Mesothelial cell of epicardium (in vitro differentiated cells): ENCODE results near the gene CTNND2. TPM values are rescaled to one million over a fixed set of nuclear protein-coding genes. Genes with fewer than 3 reads are reported as not detected.

Source experiments
- DNase-seq, 2 experiments: peaks; one replicate each; pipeline ENCODE4 v3.0.0; 2021; ENCODE audit warnings: low spot score in 2 of 2; ENCODE audit not compliant: unreplicated experiment in 2 of 2
- H3K27ac Mint-ChIP-seq: 2 replicates; pipeline ENCODE4 v1.8.0; 2021; ENCODE audit warnings: mixed read lengths
- H3K27me3 Mint-ChIP-seq: 2 replicates; pipeline ENCODE4 v1.8.0; 2021; ENCODE audit warnings: low read depth, mixed read lengths
- H3K36me3 Mint-ChIP-seq: 2 replicates; pipeline ENCODE4 v1.8.0; 2021; ENCODE audit warnings: mixed read lengths
- H3K4me1 Mint-ChIP-seq: 2 replicates; pipeline ENCODE4 v1.8.0; 2021; ENCODE audit warnings: mixed read lengths
- H3K4me3 Mint-ChIP-seq: 2 replicates; pipeline ENCODE4 v1.8.0; 2021; ENCODE audit warnings: mild to moderate bottlenecking, moderate library complexity, mixed read lengths
- H3K9me3 Mint-ChIP-seq: 2 replicates; pipeline ENCODE4 v1.8.0; 2021; ENCODE audit warnings: mixed read lengths
- CTCF ChIP-seq: fragments of 200-600 bp; sonication (generic); IDR thresholded peaks from one replicate; pipeline ENCODE4 v1.5.0; 2021; ENCODE audit warnings: antibody characterized with exemption; ENCODE audit not compliant: unreplicated experiment
- total RNA-seq: library from RNA; stranded (reverse); gene quantifications from 3 replicates; pipeline ENCODE4 v1.2.1, GENCODE V29; 2021

The CTNND2 gene
- total RNA-seq, 1 donor from 2014 or later, result 7.9 TPM

- TF ChIP-seq CTCF, result no peak
Measured at GRCh38 chr5:11047625-11048024, 856.6 kb downstream of the CTNND2 start.

GRCh38 chr5:11047030-11047429 lies 857.2 kb downstream of the CTNND2 start:
- H3K9me3 Mint-ChIP-seq, result peaks cover 7% of the 10 kb centered on the region
- H3K4me1 Mint-ChIP-seq, result peaks cover 7% of the 10 kb centered on the region
- no peak overlapping the region for H3K27ac Mint-ChIP-seq

More at GRCh38 chr5:11047625-11048024, 856.6 kb downstream of the CTNND2 start:
- no peak for DNase-seq
- peaks cover 9% of the 10 kb centered on the region for H3K4me1 Mint-ChIP-seq
- no peaks in the 10 kb centered on the region for H3K36me3 Mint-ChIP-seq
- no peak overlapping the region for H3K27ac Mint-ChIP-seq
- peaks cover 1% of the 10 kb centered on the region for H3K27me3 Mint-ChIP-seq
- no peak overlapping the region for H3K4me3 Mint-ChIP-seq
- peaks cover 7% of the 10 kb centered on the region for H3K9me3 Mint-ChIP-seq

GRCh38 chr5:11046160-11046559 lies 858.1 kb downstream of the CTNND2 start:
- peaks cover 7% of the 10 kb centered on the region for H3K9me3 Mint-ChIP-seq
- TF ChIP-seq CTCF, result no peak
- H3K36me3 Mint-ChIP-seq, result no peaks in the 10 kb centered on the region
- no peak overlapping the region for H3K4me3 Mint-ChIP-seq
- no peak overlapping the region for H3K27ac Mint-ChIP-seq
- DNase-seq, result no peak
- H3K4me1 Mint-ChIP-seq, result peaks cover 7% of the 10 kb centered on the region
- peaks cover 1% of the 10 kb centered on the region for H3K27me3 Mint-ChIP-seq

More at GRCh38 chr5:11047030-11047429, 857.2 kb downstream of the CTNND2 start:
- peaks cover 1% of the 10 kb centered on the region for H3K27me3 Mint-ChIP-seq
- H3K4me3 Mint-ChIP-seq, result no peak overlapping the region
- no peak for DNase-seq
- no peaks in the 10 kb centered on the region for H3K36me3 Mint-ChIP-seq
- TF ChIP-seq CTCF, result no peak

GRCh38 chr5:11045411-11045810 lies 858.8 kb downstream of the CTNND2 start:
- DNase-seq, result no peak
- Mint-ChIP-seq H3K36me3 (no peaks in the 10 kb centered on the region), H3K27me3 (peaks cover 1% of the 10 kb centered on the region), H3K4me3 (no peak overlapping the region), H3K27ac (no peak overlapping the region), H3K4me1 (peaks cover 7% of the 10 kb centered on the region), H3K9me3 (peaks cover 7% of the 10 kb centered on the region)
- TF ChIP-seq CTCF, result no peak

GRCh38 chr5:11044581-11044980 lies 859.7 kb downstream of the CTNND2 start:
- no peak for DNase-seq
- TF ChIP-seq CTCF, result no peak
- peaks cover 6% of the 10 kb centered on the region for H3K4me1 Mint-ChIP-seq

GRCh38 chr5:11043881-11044280 lies 860.4 kb downstream of the CTNND2 start:
- Mint-ChIP-seq H3K27me3 (peaks cover 1% of the 10 kb centered on the region), H3K9me3 (peaks cover 7% of the 10 kb centered on the region), H3K36me3 (no peaks in the 10 kb centered on the region), H3K4me1 (no peaks in the 10 kb centered on the region), H3K27ac (no peak overlapping the region), H3K4me3 (no peak overlapping the region)
- no peak for TF ChIP-seq CTCF
- DNase-seq, result no peak

More at GRCh38 chr5:11044581-11044980, 859.7 kb downstream of the CTNND2 start:
- H3K9me3 Mint-ChIP-seq, result peaks cover 7% of the 10 kb centered on the region
- H3K27me3 Mint-ChIP-seq, result peaks cover 1% of the 10 kb centered on the region
- H3K4me3 Mint-ChIP-seq, result no peak overlapping the region
- H3K27ac Mint-ChIP-seq, result no peak overlapping the region
- no peaks in the 10 kb centered on the region for H3K36me3 Mint-ChIP-seq
